Raji (cell line): ENCODE results near the gene AHCYL1.

Experiments used
- POLR2A ChIP-seq: IDR thresholded peaks from 2 replicates; pipeline ENCODE4 v1.6.1; 2011; ENCODE audit warnings: low read depth, low read length, control low read depth; ENCODE audit not compliant: insufficient read depth

AHCYL1 gene

GRCh38 chr1:109969146-109969829, 15.3 kb upstream of the AHCYL1 start:
- TF ChIP-seq POLR2A: no peak

- TF ChIP-seq POLR2A: no peak
These were observed 14.7 kb upstream of the AHCYL1 start for GRCh38 chr1:109969907-109970306.

- TF ChIP-seq POLR2A: no peak
These were observed 13.0 kb upstream of the AHCYL1 start for GRCh38 chr1:109971559-109971958.

GRCh38 chr1:109974191-109974590, 10.4 kb upstream of the AHCYL1 start:
- TF ChIP-seq POLR2A: no peak

- TF ChIP-seq POLR2A: no peak
These were observed 8.8 kb upstream of the AHCYL1 start for GRCh38 chr1:109975718-109976117.

GRCh38 chr1:109976762-109977161, 7.8 kb upstream of the AHCYL1 start:
- no peak for TF ChIP-seq POLR2A

GRCh38 chr1:109977225-109977624, 7.3 kb upstream of the AHCYL1 start:
- no peak for TF ChIP-seq POLR2A

GRCh38 chr1:109977657-109978378, 6.7 kb upstream of the AHCYL1 start:
- no peak for TF ChIP-seq POLR2A

GRCh38 chr1:109978761-109979488, 5.6 kb upstream of the AHCYL1 start:
- TF ChIP-seq POLR2A: no peak

- TF ChIP-seq POLR2A: no peak
These were observed 5.0 kb upstream of the AHCYL1 start for GRCh38 chr1:109979489-109980091.

GRCh38 chr1:109980324-109981003, 4.1 kb upstream of the AHCYL1 start:
- no peak for TF ChIP-seq POLR2A

- TF ChIP-seq POLR2A: no peak
These were observed 3.6 kb upstream of the AHCYL1 start for GRCh38 chr1:109981004-109981335.

- TF ChIP-seq POLR2A: no peak
These were observed 980 bp upstream of the AHCYL1 start for GRCh38 chr1:109983380-109984189.

GRCh38 chr1:109984190-109984455, 442 bp upstream of the AHCYL1 start:
- TF ChIP-seq POLR2A: no peak

GRCh38 chr1:109985247-109986053, 885 bp downstream of the AHCYL1 start:
- TF ChIP-seq POLR2A: no peak
